ENCODE measurements around the gene RNF208.
"Not testable (repeated sequence)": the region's sequence is repeated elsewhere in the genome, so short reads cannot be mapped to it uniquely, and the experiment has no call there.

The RNF208 gene

DNA sequence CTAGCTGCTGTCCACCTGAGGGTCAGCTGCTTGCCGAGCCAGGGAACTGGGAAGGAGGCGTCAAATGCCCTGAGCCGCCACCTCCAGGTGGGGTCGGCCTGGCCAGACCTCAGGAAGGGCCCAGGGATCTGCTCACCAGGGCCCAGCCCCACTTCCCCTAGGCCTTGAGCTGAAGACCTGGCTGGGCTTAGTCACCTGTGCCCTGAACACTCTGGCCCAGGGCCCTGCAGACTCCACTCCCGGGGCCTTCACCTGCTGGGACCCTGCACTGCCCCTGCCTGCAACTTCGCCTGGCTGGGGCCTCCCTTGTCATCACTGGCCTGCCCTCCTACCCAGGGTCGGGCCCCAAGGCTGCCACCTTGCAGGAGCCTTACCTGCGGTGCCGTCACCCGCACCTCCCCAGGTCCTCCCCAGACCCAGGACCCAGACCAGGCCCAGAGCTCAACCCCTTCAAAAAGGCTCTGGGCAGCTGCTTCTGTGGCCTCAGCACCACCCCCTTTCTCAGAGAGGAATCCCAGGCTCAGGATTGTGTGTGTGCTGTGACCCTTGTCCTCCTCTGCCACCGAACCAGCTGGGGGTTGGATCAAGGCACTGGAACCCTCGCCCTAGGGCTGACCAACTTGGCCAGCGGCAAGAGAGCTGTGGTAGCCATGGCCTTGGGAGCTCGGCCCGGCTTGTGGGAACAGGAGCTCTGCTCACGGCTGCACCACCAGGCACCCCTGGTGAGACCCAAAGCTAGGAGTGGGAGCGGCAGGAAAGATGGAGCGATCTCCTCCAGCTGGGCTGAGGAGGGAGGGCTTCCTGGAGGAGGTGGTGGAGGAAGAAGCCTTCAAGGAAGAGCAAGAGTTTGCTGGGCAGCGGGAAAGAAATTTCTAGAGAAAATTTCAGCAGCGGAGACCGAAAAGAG is 31.9 kb upstream of the RNF208 start:
- no peak for DNase-seq (ENCODE audit: low spot score)

GRCh38 chr9:137252555-137253506 is 30.8 kb upstream of the RNF208 start:
- no peak for DNase-seq (ENCODE audit: low spot score)

- no peak for DNase-seq (ENCODE audit: low spot score)
These were observed 29.6 kb upstream of the RNF208 start for GRCh38 chr9:137251490-137252268.

- DNase-seq (ENCODE audit: low spot score): no peak
These were observed 29.1 kb upstream of the RNF208 start, which contains the start of gene STPG3 for GRCh38 chr9:137251194-137251461. STPG3 (plus strand) TSS chr9:137251286; CDS start chr9:137251287, 1 bp downstream.

GRCh38 chr9:137250329-137251193 is 28.5 kb upstream of the RNF208 start:
- DNase-seq (ENCODE audit: low spot score): no peak

GRCh38 chr9:137247916-137248175 is 25.8 kb upstream of the RNF208 start:
- no peak for DNase-seq (ENCODE audit: low spot score)

DNA sequence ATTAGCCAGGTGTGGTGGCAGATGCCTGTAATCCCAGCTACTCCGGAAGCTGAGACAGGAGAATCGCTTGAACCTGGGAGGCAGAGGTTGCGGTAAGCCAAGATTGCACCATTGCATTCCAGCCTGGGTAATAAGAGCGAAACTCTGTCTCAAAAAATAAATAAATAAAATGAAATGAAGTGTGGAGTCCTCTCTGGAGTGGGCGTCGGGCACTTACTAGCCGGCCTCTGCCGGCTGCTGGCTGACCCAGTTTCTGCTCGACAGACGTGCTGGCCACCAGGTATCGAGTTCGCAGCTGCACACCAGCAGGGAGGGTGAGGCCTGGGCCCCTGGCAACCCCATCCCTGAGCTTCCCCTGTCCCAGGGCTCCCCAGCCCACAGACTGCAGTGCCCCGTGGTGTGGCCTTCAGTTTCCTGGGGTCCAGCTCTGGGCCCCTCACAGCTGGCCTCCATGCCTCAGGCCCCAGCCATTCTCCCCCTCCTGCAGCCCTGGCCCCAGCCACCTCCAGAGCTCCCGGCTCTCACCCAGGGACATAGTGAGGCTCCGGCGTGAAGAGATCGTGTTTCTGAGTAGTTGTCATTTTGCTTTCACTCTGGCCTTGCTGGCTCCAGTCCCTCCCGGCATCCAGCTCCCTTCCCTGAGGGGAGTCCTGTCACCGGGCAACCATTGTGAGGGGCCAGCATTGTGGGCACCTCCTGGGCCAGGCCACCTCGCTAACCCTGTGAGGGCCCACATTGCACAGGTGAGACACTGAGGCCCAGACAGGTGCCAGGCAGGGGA is 25.3 kb upstream of the RNF208 start:
- DNase-seq (ENCODE audit: low spot score): no peak

GRCh38 chr9:137245450-137246421 is 23.7 kb upstream of the RNF208 start:
- DNase-seq (ENCODE audit: low spot score): no peak

GRCh38 chr9:137244486-137245449 is 22.7 kb upstream of the RNF208 start:
- no peak for DNase-seq (ENCODE audit: low spot score)

DNA sequence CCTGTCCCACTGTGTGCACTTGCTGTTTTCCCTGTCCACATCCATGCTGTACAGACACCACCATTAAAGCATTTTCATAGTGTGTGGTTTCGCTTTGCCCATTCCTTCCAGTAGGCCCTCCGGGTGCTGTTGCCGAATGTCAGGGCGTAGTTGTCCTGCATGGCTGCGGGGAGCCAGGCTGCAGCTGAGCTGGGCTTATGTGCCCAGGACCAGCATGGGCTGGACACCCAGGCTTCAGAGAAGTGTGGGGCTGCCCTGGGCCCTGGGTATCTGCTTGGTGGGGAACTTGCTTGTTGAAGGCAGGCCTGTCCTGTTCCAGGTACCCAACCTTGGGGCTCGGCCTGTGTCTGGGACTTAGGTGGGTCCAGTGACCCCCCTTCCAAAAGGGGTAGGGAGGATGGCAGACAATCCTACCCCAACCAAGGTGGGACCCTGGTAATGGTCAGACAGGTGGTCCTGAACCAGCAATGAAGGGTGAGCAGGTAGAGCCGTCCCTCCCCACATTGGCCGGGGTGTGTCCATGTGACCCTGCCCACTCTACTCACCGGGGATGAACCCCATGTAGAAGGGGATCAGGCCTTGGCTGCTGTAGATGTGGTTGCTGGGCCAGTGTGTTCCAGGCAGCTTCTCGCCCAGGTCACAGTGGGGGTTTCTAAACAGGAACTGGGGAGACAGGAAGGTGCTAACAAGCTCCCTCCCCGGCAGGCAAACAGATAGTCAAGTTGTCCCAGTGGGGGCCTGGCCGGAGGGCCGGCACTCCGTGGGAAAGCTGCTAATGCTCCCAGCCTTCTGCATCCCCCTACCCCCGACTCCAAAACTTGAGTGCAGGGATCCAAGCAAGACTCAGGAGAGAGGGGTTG is 21.8 kb upstream of the RNF208 start:
- DNase-seq (ENCODE audit: low spot score): no peak

GRCh38 chr9:137243266-137243625 is 21.2 kb upstream of the RNF208 start:
- not testable (repeated sequence) for DNase-seq (ENCODE audit: low spot score)

DNA sequence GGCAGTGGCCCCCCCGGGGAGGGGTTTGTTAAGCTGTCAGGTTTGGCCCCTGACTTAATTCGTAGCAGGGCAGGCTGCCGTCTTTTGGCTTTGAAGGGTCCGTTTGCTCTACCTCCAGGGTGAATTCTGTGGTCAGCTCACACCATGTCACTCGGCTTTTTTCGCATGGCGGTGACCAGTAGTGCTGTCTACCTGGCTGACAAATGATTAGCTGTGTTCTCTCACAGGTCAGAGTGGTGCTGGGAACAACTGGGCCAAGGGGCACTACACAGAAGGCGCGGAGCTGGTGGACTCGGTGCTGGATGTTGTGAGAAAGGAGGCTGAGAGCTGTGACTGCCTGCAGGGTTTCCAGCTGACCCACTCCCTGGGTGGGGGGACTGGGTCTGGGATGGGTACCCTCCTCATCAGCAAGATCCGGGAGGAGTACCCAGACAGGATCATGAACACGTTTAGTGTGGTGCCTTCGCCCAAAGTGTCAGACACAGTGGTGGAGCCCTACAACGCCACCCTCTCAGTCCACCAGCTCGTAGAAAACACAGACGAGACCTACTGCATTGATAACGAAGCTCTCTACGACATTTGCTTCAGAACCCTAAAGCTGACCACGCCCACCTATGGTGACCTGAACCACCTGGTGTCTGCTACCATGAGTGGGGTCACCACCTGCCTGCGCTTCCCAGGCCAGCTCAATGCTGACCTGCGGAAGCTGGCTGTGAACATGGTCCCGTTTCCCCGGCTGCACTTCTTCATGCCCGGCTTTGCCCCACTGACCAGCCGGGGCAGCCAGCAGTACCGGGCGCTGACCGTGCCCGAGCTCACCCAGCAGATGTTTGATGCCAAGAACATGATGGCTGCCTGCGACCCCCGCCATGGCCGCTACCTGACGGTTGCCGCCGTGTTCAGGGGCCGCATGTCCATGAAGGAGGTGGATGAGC is 20.5 kb upstream of the RNF208 start:
- peak; percentile 27 for DNase-seq (ENCODE audit: low spot score)

GRCh38 chr9:137241490-137242268 is 19.6 kb upstream of the RNF208 start:
- DNase-seq (ENCODE audit: low spot score): peak; percentile 83

- peak; percentile 100 for DNase-seq (ENCODE audit: low spot score)
These were observed 18.9 kb upstream of the RNF208 start, which contains the start of gene TUBB4B for GRCh38 chr9:137240841-137241489. TUBB4B (plus strand) TSS chr9:137241287; CDS start chr9:137241361, 74 bp downstream.
